RWPE1 (cell line): ENCODE results near the gene PCNX2.

Experiments used
- CTCF ChIA-PET: fragments of 350-600 bp; sonication (Branson Sonifier 250); formaldehyde crosslinking; extraction: SDS; loops from one replicate; lab custom pipeline; 2021; lab: Yijun Ruan, JAX
- POLR2A ChIA-PET: fragments of 400-600 bp; formaldehyde crosslinking; extraction: SDS; loops from one replicate; lab custom pipeline; 2020; ENCODE audit warnings: antibody characterized with exemption; ENCODE audit not compliant: low non-redundant PET; lab: Yijun Ruan, JAX
- DNase-seq: peaks from one replicate; pipeline ENCODE4 v3.0.0; 2012; ENCODE audit warnings: low spot score
- H3K27ac ChIP-seq: fragments of 450-650 bp; 2 replicates; pipeline ENCODE4 v1.5.1; 2017
- TF ChIP-seq, protein P1 (sequence below): fragments of 450-650 bp; conservative IDR thresholded peaks from 2 replicates; pipeline ENCODE4 v1.5.1; 2017; ENCODE audit warnings: low read depth, mild to moderate bottlenecking

The PCNX2 gene

DNA sequence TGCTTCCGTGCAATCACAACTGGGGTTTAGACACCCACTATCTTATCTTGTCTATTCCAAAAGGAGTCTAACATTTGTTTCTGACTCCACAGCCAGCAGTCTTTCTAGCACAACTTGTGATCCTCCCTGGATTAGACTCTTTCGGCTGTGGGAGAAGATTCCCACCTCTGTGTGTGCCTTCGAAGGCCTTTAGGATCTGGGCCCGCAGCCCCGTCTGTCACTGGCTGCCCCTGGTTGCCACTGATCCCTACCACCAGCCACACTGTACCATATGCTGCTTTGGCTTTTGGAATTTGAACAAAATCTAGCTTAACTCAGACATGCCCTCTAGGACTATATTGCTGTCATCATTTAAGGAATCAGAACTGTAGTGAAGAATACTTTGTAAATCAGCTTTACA lies 327.1 kb downstream of the PCNX2 start:
- TF ChIP-seq, protein P1, sequence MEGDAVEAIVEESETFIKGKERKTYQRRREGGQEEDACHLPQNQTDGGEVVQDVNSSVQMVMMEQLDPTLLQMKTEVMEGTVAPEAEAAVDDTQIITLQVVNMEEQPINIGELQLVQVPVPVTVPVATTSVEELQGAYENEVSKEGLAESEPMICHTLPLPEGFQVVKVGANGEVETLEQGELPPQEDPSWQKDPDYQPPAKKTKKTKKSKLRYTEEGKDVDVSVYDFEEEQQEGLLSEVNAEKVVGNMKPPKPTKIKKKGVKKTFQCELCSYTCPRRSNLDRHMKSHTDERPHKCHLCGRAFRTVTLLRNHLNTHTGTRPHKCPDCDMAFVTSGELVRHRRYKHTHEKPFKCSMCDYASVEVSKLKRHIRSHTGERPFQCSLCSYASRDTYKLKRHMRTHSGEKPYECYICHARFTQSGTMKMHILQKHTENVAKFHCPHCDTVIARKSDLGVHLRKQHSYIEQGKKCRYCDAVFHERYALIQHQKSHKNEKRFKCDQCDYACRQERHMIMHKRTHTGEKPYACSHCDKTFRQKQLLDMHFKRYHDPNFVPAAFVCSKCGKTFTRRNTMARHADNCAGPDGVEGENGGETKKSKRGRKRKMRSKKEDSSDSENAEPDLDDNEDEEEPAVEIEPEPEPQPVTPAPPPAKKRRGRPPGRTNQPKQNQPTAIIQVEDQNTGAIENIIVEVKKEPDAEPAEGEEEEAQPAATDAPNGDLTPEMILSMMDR = no peak
- H3K27ac ChIP-seq = no peak overlapping the region
- DNase-seq = no peak
- ChIA-PET POLR2A (no interaction called here), CTCF (interaction anchor here (0.6 kb wide), 1 partner anchor 1249 kb away, joined by 3 read pairs; no protein-coding TSS in a partner anchor)

DNA sequence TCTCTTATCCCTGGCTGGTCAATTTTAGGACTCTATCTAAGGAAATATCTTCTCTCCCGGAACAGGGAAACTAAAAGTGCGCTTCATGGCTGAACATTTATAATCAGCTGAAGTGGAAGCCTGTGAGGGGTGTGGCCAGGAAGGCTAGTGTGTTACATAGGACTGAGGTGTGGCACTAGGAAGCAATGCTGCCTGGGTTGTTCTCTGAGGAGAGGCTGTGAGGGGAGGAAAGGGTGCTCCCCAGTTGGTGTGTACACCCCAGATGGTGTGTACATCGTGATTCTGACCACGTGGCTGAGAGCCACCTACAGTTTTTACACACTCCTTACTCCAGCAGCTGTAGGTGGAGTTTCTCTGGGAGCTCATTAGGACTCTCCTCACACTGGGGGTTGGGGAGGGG lies 328.9 kb downstream of the PCNX2 start:
- no peak for DNase-seq
- TF ChIP-seq, protein P1 = no peak
- ChIA-PET POLR2A (no interaction called here), CTCF (interaction anchor here (0.8 kb wide), 1 partner anchor 11 kb away, joined by 3 read pairs; no protein-coding TSS in a partner anchor)
- H3K27ac ChIP-seq = no peak overlapping the region

DNA sequence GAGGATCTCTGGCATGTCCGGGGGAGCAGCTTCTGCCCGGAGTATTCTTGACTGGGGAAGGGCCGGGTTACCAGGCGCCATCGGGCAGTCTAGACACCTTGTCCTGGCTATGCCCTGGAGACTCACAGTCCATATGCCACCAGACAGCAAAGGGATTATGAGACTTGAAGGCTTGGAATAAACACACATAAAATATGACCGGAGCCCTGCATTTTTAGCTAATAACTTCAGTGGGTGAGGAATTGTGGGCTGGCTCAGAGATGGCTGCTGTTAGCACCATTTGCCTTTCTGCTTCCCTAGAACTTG lies 329.7 kb downstream of the PCNX2 start:
- no peak overlapping the region for H3K27ac ChIP-seq
- DNase-seq = no peak
- CTCF ChIA-PET = interaction anchor here (0.8 kb wide), 1 partner anchor 12 kb away, joined by 3 read pairs; no protein-coding TSS in a partner anchor
- POLR2A ChIA-PET = no interaction called here
- TF ChIP-seq, protein P1 = no peak

DNA sequence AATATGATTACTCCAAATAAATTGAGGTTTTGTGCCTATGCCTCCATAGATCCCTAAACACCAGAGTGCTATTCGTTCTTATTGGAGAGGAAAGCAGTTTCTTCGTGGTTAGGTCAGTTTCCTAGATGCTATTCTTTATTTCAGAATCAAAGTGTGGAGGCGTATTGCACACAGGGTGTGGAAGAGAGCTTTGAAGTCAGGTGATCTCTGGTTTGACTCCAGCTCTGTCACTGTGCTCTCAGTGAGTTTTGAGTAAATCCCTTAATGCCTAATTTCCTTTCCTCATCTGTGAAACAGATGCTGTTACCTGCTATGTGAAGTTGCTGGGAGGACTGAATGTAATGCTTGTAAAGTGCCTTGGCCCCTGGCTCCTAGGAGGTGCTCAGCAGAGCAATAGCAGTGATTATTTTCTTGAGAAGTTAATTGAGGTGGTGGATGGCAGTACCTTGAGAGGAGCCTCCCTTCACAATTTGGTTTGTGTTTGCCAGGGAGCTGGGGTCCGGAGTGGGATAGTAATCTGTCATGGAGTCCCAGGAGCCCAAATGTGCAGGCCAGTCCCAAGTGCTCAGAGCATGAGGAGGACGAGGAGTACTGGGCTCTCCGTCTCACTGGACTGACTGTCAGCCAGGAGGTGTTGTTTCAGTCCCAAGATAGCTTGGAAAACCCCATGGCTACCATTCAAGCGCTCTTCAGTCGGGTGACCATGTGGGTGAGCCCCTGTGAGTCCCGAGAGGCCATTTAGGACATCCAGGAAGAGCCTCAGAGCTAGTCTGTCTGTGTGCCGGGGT lies 330.2 kb downstream of the PCNX2 start:
- TF ChIP-seq, protein P1 = no peak
- ChIA-PET CTCF (interaction anchor here (0.6 to 1.1 kb wide), 2 partner anchors 8 to 287 kb away, joined by 3 to 4 read pairs; no protein-coding TSS in a partner anchor), POLR2A (no interaction called here)
- no peak overlapping the region for H3K27ac ChIP-seq
- no peak for DNase-seq

DNA sequence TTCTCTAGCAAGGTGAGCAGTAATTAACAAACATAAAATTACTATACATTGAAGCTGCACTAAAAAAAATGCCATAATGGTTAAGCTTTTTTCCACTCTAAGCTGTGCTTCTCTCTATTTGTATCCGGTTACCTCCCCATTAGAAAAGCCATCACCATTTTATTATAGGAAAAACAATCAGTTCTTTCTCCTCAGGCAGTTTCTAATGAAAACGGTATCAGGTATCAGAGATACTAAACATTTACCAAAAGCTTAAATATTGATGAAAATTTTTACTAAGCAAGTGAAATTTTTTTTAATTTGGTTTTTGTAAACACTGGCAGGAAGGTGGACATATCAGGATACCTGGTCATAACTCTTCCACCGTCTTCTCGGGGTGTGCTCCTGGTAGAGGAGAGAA lies 330.9 kb downstream of the PCNX2 start:
- TF ChIP-seq, protein P1 = no peak
- ChIA-PET CTCF (interaction anchor here (0.6 to 1.1 kb wide), 2 partner anchors 8 to 288 kb away, joined by 3 to 4 read pairs; no protein-coding TSS in a partner anchor), POLR2A (no interaction called here)
- no peak overlapping the region for H3K27ac ChIP-seq
- no peak for DNase-seq

DNA sequence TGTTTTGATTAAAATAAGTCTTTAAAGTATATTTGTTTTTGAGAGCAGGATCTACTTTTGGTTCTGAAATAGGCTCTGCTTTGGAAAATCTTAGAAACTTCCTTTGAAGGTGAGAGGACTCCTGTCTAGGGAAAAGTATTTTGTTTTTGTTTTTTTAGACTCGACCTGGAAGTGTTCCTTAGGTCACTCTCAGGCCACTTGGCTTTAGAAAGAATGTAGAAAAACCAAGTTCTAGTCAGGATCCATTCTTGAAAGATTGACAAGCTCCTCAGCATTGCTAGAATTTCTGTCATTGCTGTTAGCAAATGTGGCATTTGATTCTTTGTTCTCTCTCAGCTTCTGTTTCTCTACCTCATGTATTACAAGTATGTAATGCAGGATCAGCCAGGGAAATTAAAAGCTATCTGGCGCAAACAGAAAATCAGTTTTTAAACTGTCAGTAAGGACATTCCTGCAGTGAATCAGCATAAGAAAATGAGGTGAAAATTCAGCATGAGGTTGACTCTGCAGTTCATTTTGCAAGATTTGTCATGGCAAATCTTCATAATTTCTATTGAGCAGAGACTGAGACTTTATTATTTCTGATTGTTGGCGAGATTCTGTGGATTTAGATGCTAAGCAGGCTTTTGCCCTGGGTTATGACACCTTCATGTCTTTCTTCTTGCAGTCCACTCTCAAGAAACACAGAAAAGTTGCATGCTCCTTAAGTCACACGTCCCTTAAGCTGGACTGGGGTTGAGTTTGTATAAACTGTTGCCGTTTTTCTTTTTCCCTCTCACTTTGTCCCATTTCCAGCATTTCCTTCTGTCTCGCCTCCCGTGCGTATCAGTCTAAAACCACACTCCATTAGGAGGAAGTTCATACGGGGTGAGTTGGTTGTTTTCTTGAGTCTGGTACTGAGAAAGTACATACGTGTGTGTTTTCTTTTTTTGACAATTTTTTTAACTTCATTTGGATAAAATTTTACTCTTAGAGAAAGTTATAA lies 332.5 kb downstream of the PCNX2 start:
- H3K27ac ChIP-seq = no peak overlapping the region
- ChIA-PET CTCF (no interaction called here), POLR2A (no interaction called here)
- TF ChIP-seq, protein P1 = no peak
- DNase-seq = no peak
